ENCODE results near the gene IFNLR1. TPM values are rescaled to one million over a fixed set of nuclear protein-coding genes. Genes with fewer than 3 reads are reported as not detected.

IFNLR1 gene
- polyA plus RNA-seq, 1 donor (not counting 4 experiments of a cell fraction or from before 2014, with no cell fraction given): 3.4 TPM

- Histone ChIP-seq H3K4me2 (ENCODE audit: control insufficient read depth, extremely low read depth, insufficient read depth, low read depth, low read length) (no peak overlapping the region), H3K36me3 (ENCODE audit: control insufficient read depth in 2 of 2, extremely low read depth in 1 of 2, insufficient read depth in 2 of 2, low read length in 2 of 2) (peaks cover 0 to 3% of the 10 kb centered on the region in 2 experiments), H3K79me2 (ENCODE audit: control insufficient read depth, insufficient read depth, low read length) (no peaks in the 10 kb centered on the region), H3K4me3 (ENCODE audit: control insufficient read depth in 2 of 3, extremely low read depth in 1 of 3, insufficient read depth in 2 of 3, low read depth in 1 of 3, low read length in 3 of 3) (no peak overlapping the region), H3K27me3 (ENCODE audit: control insufficient read depth, extremely low read depth, insufficient read depth, low read length) (no peaks in the 10 kb centered on the region), H2AFZ (ENCODE audit: control insufficient read depth, low read length) (no peak overlapping the region), H3K9ac (ENCODE audit: control insufficient read depth, extremely low read depth, insufficient read depth, low read length) (no peak overlapping the region), H3K9me1 (ENCODE audit: control insufficient read depth, extremely low read depth, insufficient read depth, low read length) (no peaks in the 10 kb centered on the region), H3K9me3 (ENCODE audit: control insufficient read depth, low read depth, low read length) (no peaks in the 10 kb centered on the region), H3K4me1 (ENCODE audit: control insufficient read depth, extremely low read depth, insufficient read depth, low read length) (no peaks in the 10 kb centered on the region), H3K27ac (ENCODE audit: control insufficient read depth, insufficient read depth, low read length) (no peak overlapping the region), H4K20me1 (ENCODE audit: control insufficient read depth, extremely low read depth, insufficient read depth, low read length) (no peaks in the 10 kb centered on the region)
- no peak for TF ChIP-seq EZH2 (IDR thresholded peaks at IDR 0.05; ENCODE audit: low read length)
- TF ChIP-seq, protein P1, sequence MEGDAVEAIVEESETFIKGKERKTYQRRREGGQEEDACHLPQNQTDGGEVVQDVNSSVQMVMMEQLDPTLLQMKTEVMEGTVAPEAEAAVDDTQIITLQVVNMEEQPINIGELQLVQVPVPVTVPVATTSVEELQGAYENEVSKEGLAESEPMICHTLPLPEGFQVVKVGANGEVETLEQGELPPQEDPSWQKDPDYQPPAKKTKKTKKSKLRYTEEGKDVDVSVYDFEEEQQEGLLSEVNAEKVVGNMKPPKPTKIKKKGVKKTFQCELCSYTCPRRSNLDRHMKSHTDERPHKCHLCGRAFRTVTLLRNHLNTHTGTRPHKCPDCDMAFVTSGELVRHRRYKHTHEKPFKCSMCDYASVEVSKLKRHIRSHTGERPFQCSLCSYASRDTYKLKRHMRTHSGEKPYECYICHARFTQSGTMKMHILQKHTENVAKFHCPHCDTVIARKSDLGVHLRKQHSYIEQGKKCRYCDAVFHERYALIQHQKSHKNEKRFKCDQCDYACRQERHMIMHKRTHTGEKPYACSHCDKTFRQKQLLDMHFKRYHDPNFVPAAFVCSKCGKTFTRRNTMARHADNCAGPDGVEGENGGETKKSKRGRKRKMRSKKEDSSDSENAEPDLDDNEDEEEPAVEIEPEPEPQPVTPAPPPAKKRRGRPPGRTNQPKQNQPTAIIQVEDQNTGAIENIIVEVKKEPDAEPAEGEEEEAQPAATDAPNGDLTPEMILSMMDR (optimal IDR thresholded peaks at IDR 0.05 in 1 of 3, IDR thresholded peaks at IDR 0.05 in 1 of 3, conservative IDR thresholded peaks at IDR 0.05 in 1 of 3; ENCODE audit: extremely low read depth in 1 of 3, insufficient read depth in 2 of 3, low read length in 3 of 3): no peak
- no peak for DNase-seq (ENCODE audit: low read depth, low spot score)
- FAIRE-seq: no peak
- dilution Hi-C loops (cut with MboI; ENCODE audit: extremely low pct_ligation_motif_present, low sequenced_read_pairs): no loop called here
Measured at GRCh38 chr1:24126672-24127023, 60.4 kb downstream of the IFNLR1 start.

GRCh38 chr1:24126018-24126671 lies 60.9 kb downstream of the IFNLR1 start:
- no peak overlapping the region for H3K4me2 ChIP-seq (ENCODE audit: control insufficient read depth, extremely low read depth, insufficient read depth, low read depth, low read length)
- H4K20me1 ChIP-seq (ENCODE audit: control insufficient read depth, extremely low read depth, insufficient read depth, low read length): no peaks in the 10 kb centered on the region
- no peaks in the 10 kb centered on the region for H3K9me1 ChIP-seq (ENCODE audit: control insufficient read depth, extremely low read depth, insufficient read depth, low read length)
- dilution Hi-C loops (cut with MboI; ENCODE audit: extremely low pct_ligation_motif_present, low sequenced_read_pairs): no loop called here
- no peaks in the 10 kb centered on the region for H3K4me1 ChIP-seq (ENCODE audit: control insufficient read depth, extremely low read depth, insufficient read depth, low read length)
- H3K9ac ChIP-seq (ENCODE audit: control insufficient read depth, extremely low read depth, insufficient read depth, low read length): no peak overlapping the region
- no peak overlapping the region for H3K27ac ChIP-seq (ENCODE audit: control insufficient read depth, insufficient read depth, low read length)
- peaks cover 0 to 3% of the 10 kb centered on the region in 2 experiments for H3K36me3 ChIP-seq (ENCODE audit: control insufficient read depth in 2 of 2, extremely low read depth in 1 of 2, insufficient read depth in 2 of 2, low read length in 2 of 2)
- no peak overlapping the region for H3K4me3 ChIP-seq (ENCODE audit: control insufficient read depth in 2 of 3, extremely low read depth in 1 of 3, insufficient read depth in 2 of 3, low read depth in 1 of 3, low read length in 3 of 3)
- no peaks in the 10 kb centered on the region for H3K9me3 ChIP-seq (ENCODE audit: control insufficient read depth, low read depth, low read length)
- TF ChIP-seq, protein P1 (optimal IDR thresholded peaks at IDR 0.05 in 1 of 3, IDR thresholded peaks at IDR 0.05 in 1 of 3, conservative IDR thresholded peaks at IDR 0.05 in 1 of 3; ENCODE audit: extremely low read depth in 1 of 3, insufficient read depth in 2 of 3, low read length in 3 of 3): no peak
- TF ChIP-seq EZH2 (IDR thresholded peaks at IDR 0.05; ENCODE audit: low read length): no peak
- H2AFZ ChIP-seq (ENCODE audit: control insufficient read depth, low read length): no peak overlapping the region
- FAIRE-seq (no peak), DNase-seq (ENCODE audit: low read depth, low spot score) (no peak)
- H3K79me2 ChIP-seq (ENCODE audit: control insufficient read depth, insufficient read depth, low read length): no peaks in the 10 kb centered on the region
- no peaks in the 10 kb centered on the region for H3K27me3 ChIP-seq (ENCODE audit: control insufficient read depth, extremely low read depth, insufficient read depth, low read length)
